SK-N-SH treated with all-trans-retinoic acid at 6 μM for 48 hours (cell line): ENCODE measurements around the gene B2M.
A peak's percentile ranks its signal among the peaks of the same experiment; 100 is the strongest.

ENCODE experiments used
- ATAC-seq: fragments of 200-7000 bp; cut with Tn5 transposase; 3 replicates; pipeline ENCODE4 v1.9.1; 2020; ENCODE audit warnings: mild to moderate bottlenecking, moderate library complexity
- CREB5 ChIP-seq: fragments of 250-450 bp; sonication (Bioruptor Pico); IDR thresholded peaks from 2 replicates; pipeline ENCODE4 v1.5.1; 2020; ENCODE audit warnings: low read depth, mild to moderate bottlenecking, moderate library complexity
- CSDC2 ChIP-seq: fragments of 250-450 bp; sonication (Bioruptor Pico); IDR thresholded peaks from 2 replicates; pipeline ENCODE4 v1.5.0; 2020; ENCODE audit warnings: mild to moderate bottlenecking, moderate library complexity
- CSRNP3 ChIP-seq: fragments of 250-450 bp; sonication (Bioruptor Pico); IDR thresholded peaks from 2 replicates; pipeline ENCODE4 v1.5.1; 2021; ENCODE audit warnings: mild to moderate bottlenecking, moderate library complexity
- ESRRG ChIP-seq: fragments of 250-450 bp; sonication (Bioruptor Pico); IDR thresholded peaks from 2 replicates; pipeline ENCODE4 v1.6.1; 2021; ENCODE audit warnings: mild to moderate bottlenecking
- GLIS3 ChIP-seq: fragments of 250-450 bp; sonication (Bioruptor Pico); IDR thresholded peaks from 2 replicates; pipeline ENCODE4 v1.5.0; 2020; ENCODE audit warnings: mild to moderate bottlenecking, moderate library complexity
- OSR1 ChIP-seq: fragments of 250-450 bp; sonication (Bioruptor Pico); IDR thresholded peaks from 2 replicates; pipeline ENCODE4 v1.8.0; 2022; ENCODE audit warnings: moderate library complexity, mild to moderate bottlenecking, inconsistent platforms
- PATZ1 ChIP-seq: fragments of 250-450 bp; sonication (Bioruptor Pico); IDR thresholded peaks from 2 replicates; pipeline ENCODE4 v1.8.0; 2020; ENCODE audit warnings: mild to moderate bottlenecking, moderate library complexity, borderline replicate concordance
- POU6F1 ChIP-seq: fragments of 250-450 bp; sonication (Bioruptor Pico); IDR thresholded peaks from 2 replicates; pipeline ENCODE4 v1.8.0; 2021; ENCODE audit warnings: low read depth, mild to moderate bottlenecking, moderate library complexity, borderline replicate concordance
- PPARA ChIP-seq: fragments of 250-450 bp; sonication (Bioruptor Pico); IDR thresholded peaks from 2 replicates; pipeline ENCODE4 v1.5.0; 2020; ENCODE audit warnings: mild to moderate bottlenecking, borderline replicate concordance
- RARB ChIP-seq: fragments of 250-450 bp; sonication (Bioruptor Pico); IDR thresholded peaks from 2 replicates; pipeline ENCODE4 v1.8.0; 2021; ENCODE audit warnings: mild to moderate bottlenecking, moderate library complexity
- SNAI2 ChIP-seq: fragments of 250-450 bp; sonication (Bioruptor Pico); IDR thresholded peaks from 2 replicates; pipeline ENCODE4 v1.5.0; 2020; ENCODE audit warnings: mild to moderate bottlenecking, moderate library complexity
- TCF4 ChIP-seq: fragments of 250-450 bp; sonication (Bioruptor Pico); IDR thresholded peaks from 2 replicates; pipeline ENCODE4 v1.8.0; 2021; ENCODE audit warnings: mild to moderate bottlenecking, moderate library complexity, borderline replicate concordance
- TOX ChIP-seq: fragments of 250-450 bp; sonication (Bioruptor Pico); IDR thresholded peaks from 2 replicates; pipeline ENCODE4 v1.8.0; 2021; ENCODE audit warnings: mild to moderate bottlenecking, moderate library complexity, borderline replicate concordance
- TSHZ2 ChIP-seq: fragments of 250-450 bp; sonication (Bioruptor Pico); IDR thresholded peaks from 2 replicates; pipeline ENCODE4 v1.5.0; 2020; ENCODE audit warnings: mild to moderate bottlenecking, moderate library complexity
- ZC3H10 ChIP-seq: fragments of 250-450 bp; sonication (Bioruptor Pico); IDR thresholded peaks from 2 replicates; pipeline ENCODE4 v1.5.1; 2021; ENCODE audit warnings: mild to moderate bottlenecking, moderate library complexity
- ZFP30 ChIP-seq: fragments of 450-650 bp; formaldehyde crosslinking; IDR thresholded peaks from 2 replicates; pipeline ENCODE4 v1.5.0; 2022; ENCODE audit warnings: mild to moderate bottlenecking, moderate library complexity
- ZNF565 ChIP-seq: fragments of 450-650 bp; formaldehyde crosslinking; conservative IDR thresholded peaks from 2 replicates; pipeline ENCODE4 v1.5.0; 2020; ENCODE audit warnings: low read depth, mild to moderate bottlenecking, moderate library complexity
- ZNF70 ChIP-seq: fragments of 450-650 bp; formaldehyde crosslinking; IDR thresholded peaks from 2 replicates; pipeline ENCODE4 v1.5.0; 2020; ENCODE audit warnings: mild to moderate bottlenecking, moderate library complexity
- ZNF8 ChIP-seq: fragments of 450-650 bp; formaldehyde crosslinking; IDR thresholded peaks from 2 replicates; pipeline ENCODE4 v1.5.0; 2020; ENCODE audit warnings: mild to moderate bottlenecking, moderate library complexity

The B2M gene

GRCh38 chr15:44729408-44730127 lies 18.3 kb downstream of the B2M start:
- TF ChIP-seq ZFP30 (CRISPR knock-in tag) (no peak), TCF4 (no peak)
- ATAC-seq, result peak; percentile 18

- TF ChIP-seq GLIS3 (CRISPR knock-in tag), result no peak
- no peak for TF ChIP-seq CSDC2
- no peak for TF ChIP-seq PATZ1 (CRISPR knock-in tag)
- TF ChIP-seq ZC3H10, result no peak
- TF ChIP-seq ZNF565 (CRISPR knock-in tag), result no peak
- TF ChIP-seq SNAI2 (CRISPR knock-in tag), result no peak
- no peak for TF ChIP-seq CSRNP3
- no peak for TF ChIP-seq OSR1
- no peak for TF ChIP-seq ZFP30 (CRISPR knock-in tag)
- no peak for TF ChIP-seq RARB (CRISPR knock-in tag)
- TF ChIP-seq CREB5 (CRISPR knock-in tag), result no peak
- TF ChIP-seq TOX (CRISPR knock-in tag), result no peak
- no peak for TF ChIP-seq ZNF70 (CRISPR knock-in tag)
- TF ChIP-seq ESRRG (CRISPR knock-in tag), result no peak
- no peak for TF ChIP-seq ZNF8 (CRISPR knock-in tag)
- TF ChIP-seq PPARA (CRISPR knock-in tag), result no peak
- TF ChIP-seq POU6F1 (CRISPR knock-in tag), result no peak
- ATAC-seq, result no peak
These were observed 23.6 kb downstream of the B2M start for GRCh38 chr15:44734839-44735481.

GRCh38 chr15:44735482-44736180 lies 24.3 kb downstream of the B2M start:
- no peak for ATAC-seq
- TF ChIP-seq GLIS3 (CRISPR knock-in tag) (no peak), CREB5 (CRISPR knock-in tag) (no peak), ESRRG (CRISPR knock-in tag) (no peak), PATZ1 (CRISPR knock-in tag) (no peak), ZC3H10 (no peak), ZFP30 (CRISPR knock-in tag) (no peak), TSHZ2 (CRISPR knock-in tag) (no peak), POU6F1 (CRISPR knock-in tag) (no peak), RARB (CRISPR knock-in tag) (no peak), CSRNP3 (no peak)
